ENCODE data around the gene NUDT11. TPM values are rescaled to one million over a fixed set of nuclear protein-coding genes. Genes with fewer than 3 reads are reported as not detected.

NUDT11 gene
- total RNA-seq, 2 donors from 2014 or later, result 13.9 to 14.5 TPM

DNA sequence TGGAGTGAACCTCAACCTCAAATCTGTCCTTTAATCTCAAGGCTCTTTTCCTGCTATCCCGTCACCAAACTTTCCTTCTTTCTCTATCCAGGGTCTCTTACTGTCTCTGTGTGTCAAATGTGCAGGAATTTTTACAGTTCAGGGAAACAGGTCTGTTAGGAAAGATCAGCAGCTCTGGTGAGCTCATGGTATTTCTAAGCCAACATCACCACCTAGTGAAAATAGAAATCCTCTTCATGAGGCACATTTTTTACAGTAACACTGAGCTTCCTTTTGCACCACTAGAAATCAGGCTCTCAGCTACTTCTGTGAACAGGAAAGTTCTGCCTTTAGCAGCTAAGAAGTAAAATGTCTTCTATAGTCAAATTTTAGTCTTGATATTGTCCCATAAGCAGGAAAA, 39.6 kb downstream of the NUDT11 start:
- peak overlapping the region; percentile 80 for H3K4me3 ChIP-seq (ENCODE audit: low read length)

DNA sequence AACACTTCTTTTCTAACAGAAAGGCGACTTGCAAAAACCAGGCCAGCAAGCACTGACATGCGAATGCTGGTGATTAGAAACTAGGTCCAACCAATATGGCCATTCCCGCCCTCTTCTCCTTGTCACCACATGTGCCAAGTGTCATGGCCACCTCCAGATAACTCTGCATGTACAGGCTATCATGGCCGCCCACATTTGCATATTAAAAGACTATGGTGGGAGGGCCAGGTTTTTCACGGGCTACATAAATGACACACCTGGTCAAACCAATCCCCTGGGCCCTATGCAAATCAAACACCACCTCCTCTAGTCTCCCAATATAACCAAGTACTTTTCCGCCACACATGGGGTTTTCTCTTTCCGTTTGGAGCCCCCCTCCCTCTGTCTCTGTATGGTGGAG, 40.1 kb downstream of the NUDT11 start:
- H3K4me3 ChIP-seq (ENCODE audit: low read length), result peak overlapping the region; percentile 80
- H3K36me3 Mint-ChIP-seq (ENCODE audit: low read depth), result peaks cover 2% of the 10 kb centered on the region
- no peaks in the 10 kb centered on the region for H3K4me1 ChIP-seq (ENCODE audit: control insufficient read depth, insufficient read depth, low read length)
- H3K27me3 ChIP-seq (ENCODE audit: control insufficient read depth, insufficient read depth, low read length, poor library complexity, severe bottlenecking), result no peaks in the 10 kb centered on the region
- DNase-seq, result peak; percentile 84
- peaks cover 47% of the 10 kb centered on the region for H3K9me3 Mint-ChIP-seq
- H3K27ac ChIP-seq (ENCODE audit: low read depth, low read length), result no peak overlapping the region
- H3K27ac Mint-ChIP-seq, result peak overlapping the region; percentile 92
- peak overlapping the region; percentile 70 for H3K4me3 Mint-ChIP-seq
- TF ChIP-seq, protein P1, sequence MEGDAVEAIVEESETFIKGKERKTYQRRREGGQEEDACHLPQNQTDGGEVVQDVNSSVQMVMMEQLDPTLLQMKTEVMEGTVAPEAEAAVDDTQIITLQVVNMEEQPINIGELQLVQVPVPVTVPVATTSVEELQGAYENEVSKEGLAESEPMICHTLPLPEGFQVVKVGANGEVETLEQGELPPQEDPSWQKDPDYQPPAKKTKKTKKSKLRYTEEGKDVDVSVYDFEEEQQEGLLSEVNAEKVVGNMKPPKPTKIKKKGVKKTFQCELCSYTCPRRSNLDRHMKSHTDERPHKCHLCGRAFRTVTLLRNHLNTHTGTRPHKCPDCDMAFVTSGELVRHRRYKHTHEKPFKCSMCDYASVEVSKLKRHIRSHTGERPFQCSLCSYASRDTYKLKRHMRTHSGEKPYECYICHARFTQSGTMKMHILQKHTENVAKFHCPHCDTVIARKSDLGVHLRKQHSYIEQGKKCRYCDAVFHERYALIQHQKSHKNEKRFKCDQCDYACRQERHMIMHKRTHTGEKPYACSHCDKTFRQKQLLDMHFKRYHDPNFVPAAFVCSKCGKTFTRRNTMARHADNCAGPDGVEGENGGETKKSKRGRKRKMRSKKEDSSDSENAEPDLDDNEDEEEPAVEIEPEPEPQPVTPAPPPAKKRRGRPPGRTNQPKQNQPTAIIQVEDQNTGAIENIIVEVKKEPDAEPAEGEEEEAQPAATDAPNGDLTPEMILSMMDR (conservative IDR thresholded peaks at IDR 0.05), result no peak
- no peaks in the 10 kb centered on the region for H3K27me3 Mint-ChIP-seq (ENCODE audit: insufficient read depth)
- no peaks in the 10 kb centered on the region for H3K9me3 ChIP-seq (ENCODE audit: control insufficient read depth, low read length)
- H3K9ac ChIP-seq (ENCODE audit: extremely low read depth, low read length, poor library complexity, severe bottlenecking), result no peak overlapping the region
- H3K36me3 ChIP-seq (ENCODE audit: control insufficient read depth, insufficient read depth, low read length), result no peaks in the 10 kb centered on the region
- H3K4me1 Mint-ChIP-seq, result peaks cover 12% of the 10 kb centered on the region
- WGBS, 2 experiments (ENCODE audit: insufficient coverage in 1 of 2, insufficient read length in 1 of 2), result 40% methylated on average over 7 of the region's 7 CpGs; no CpG with 5 or more reads in 1 of the 2 experiments

More for the DNA sequence above, 39.6 kb downstream of the NUDT11 start:
- no peaks in the 10 kb centered on the region for H3K27me3 ChIP-seq (ENCODE audit: control insufficient read depth, insufficient read depth, low read length, poor library complexity, severe bottlenecking)
- H3K4me3 Mint-ChIP-seq, result peak overlapping the region; percentile 70
- peaks cover 53% of the 10 kb centered on the region for H3K9me3 Mint-ChIP-seq
- H3K36me3 Mint-ChIP-seq (ENCODE audit: low read depth), result peaks cover 5% of the 10 kb centered on the region
- peaks cover 12% of the 10 kb centered on the region for H3K4me1 Mint-ChIP-seq
- H3K27ac Mint-ChIP-seq, result peak overlapping the region; percentile 92
- DNase-seq, result no peak
- no peak overlapping the region for H3K27ac ChIP-seq (ENCODE audit: low read depth, low read length)
- WGBS, 2 experiments (ENCODE audit: insufficient coverage in 1 of 2, insufficient read length in 1 of 2), result 0% methylated on average over 1 of the region's 1 CpG; no CpG with 5 or more reads in 1 of the 2 experiments
- no peaks in the 10 kb centered on the region for H3K36me3 ChIP-seq (ENCODE audit: control insufficient read depth, insufficient read depth, low read length)
- TF ChIP-seq, protein P1 (conservative IDR thresholded peaks at IDR 0.05), result peak; percentile 68
- no peaks in the 10 kb centered on the region for H3K4me1 ChIP-seq (ENCODE audit: control insufficient read depth, insufficient read depth, low read length)
- no peaks in the 10 kb centered on the region for H3K9me3 ChIP-seq (ENCODE audit: control insufficient read depth, low read length)
- peak overlapping the region; percentile 22 for H3K9ac ChIP-seq (ENCODE audit: extremely low read depth, low read length, poor library complexity, severe bottlenecking)
- H3K27me3 Mint-ChIP-seq (ENCODE audit: insufficient read depth), result no peaks in the 10 kb centered on the region

DNA sequence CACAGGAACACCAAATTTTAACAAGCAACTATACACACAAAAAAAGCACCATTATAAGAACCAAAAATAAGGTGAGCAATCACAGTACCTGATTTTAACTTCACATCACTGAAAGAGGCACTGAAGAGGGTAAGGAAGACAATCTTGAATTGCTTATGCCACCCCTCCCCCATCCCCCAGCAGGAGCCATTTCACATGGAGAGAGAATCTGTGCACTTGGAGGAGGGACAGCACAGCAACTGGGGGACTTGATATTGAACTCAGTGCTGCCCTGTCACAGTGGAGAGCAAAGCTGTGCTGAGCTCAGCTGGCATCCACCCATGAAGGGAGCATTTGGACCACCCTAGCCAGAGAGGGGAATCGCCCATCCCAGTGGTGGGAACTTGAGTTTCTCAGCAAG, 56.0 kb downstream of the NUDT11 start:
- no peaks in the 10 kb centered on the region for H3K27me3 Mint-ChIP-seq (ENCODE audit: insufficient read depth)
- DNase-seq, result peak; percentile 69
- TF ChIP-seq, protein P1 (conservative IDR thresholded peaks at IDR 0.05), result no peak
- peak overlapping the region; percentile 69 for H3K4me3 ChIP-seq (ENCODE audit: low read length)
- H3K36me3 Mint-ChIP-seq (ENCODE audit: low read depth), result no peaks in the 10 kb centered on the region
- H3K9me3 ChIP-seq (ENCODE audit: control insufficient read depth, low read length), result peaks cover 8% of the 10 kb centered on the region
- no peaks in the 10 kb centered on the region for H3K4me1 ChIP-seq (ENCODE audit: control insufficient read depth, insufficient read depth, low read length)
- H3K4me1 Mint-ChIP-seq, result peaks cover 37% of the 10 kb centered on the region
- WGBS, 2 experiments (ENCODE audit: insufficient coverage in 1 of 2, insufficient read length in 1 of 2), result 46% methylated on average over 1 of the region's 1 CpG; no CpG with 5 or more reads in 1 of the 2 experiments
- no peaks in the 10 kb centered on the region for H3K27me3 ChIP-seq (ENCODE audit: control insufficient read depth, insufficient read depth, low read length, poor library complexity, severe bottlenecking)
- peak overlapping the region; percentile 25 for H3K4me3 Mint-ChIP-seq
- H3K36me3 ChIP-seq (ENCODE audit: control insufficient read depth, insufficient read depth, low read length), result no peaks in the 10 kb centered on the region
- H3K27ac ChIP-seq (ENCODE audit: low read depth, low read length), result no peak overlapping the region
- H3K9ac ChIP-seq (ENCODE audit: extremely low read depth, low read length, poor library complexity, severe bottlenecking), result no peak overlapping the region
- peak overlapping the region; percentile 75 for H3K27ac Mint-ChIP-seq
- peaks cover 45% of the 10 kb centered on the region for H3K9me3 Mint-ChIP-seq

Other genes with a start within 250 kb of the NUDT11 start
- gene NUDT10, start 163.8 kb downstream of the NUDT11 start, total RNA-seq, result 10 to 100 TPM; 10.1 to 23.7 TPM
- 1 to 10 TPM; 2.4 to 3.5 TPM for gene CENPVL3, start 122.3 kb upstream of the NUDT11 start, total RNA-seq
- under 1 TPM; 0.53 to 0.64 TPM for gene CENPVL2, start 186.2 kb upstream of the NUDT11 start, total RNA-seq
- gene CENPVL1, start 213.9 kb upstream of the NUDT11 start, total RNA-seq, result under 1 TPM; 0.53 to 0.64 TPM
- 10 to 100 TPM; 21.3 to 22.5 TPM for gene GSPT2, start 246.8 kb upstream of the NUDT11 start, total RNA-seq

Data from endodermal cell (in vitro differentiated cells).